Stimulated activated CD4-positive, alpha-beta T cell treated with anti-CD3 and anti-CD28 coated beads, Interleukin-2, amount 100 ng/mL, for 48 hours (primary cell): ENCODE measurements around the gene CAMTA1.

ENCODE experiments used
- DNase-seq, 2 donors: peaks; one replicate each; pipeline ENCODE4 v3.0.0-alpha.2; 2020

The CAMTA1 gene

GRCh38 chr1:7248549-7249199 is 463.4 kb downstream of the CAMTA1 start:
- no peak for DNase-seq

GRCh38 chr1:7249516-7249915 is 464.3 kb downstream of the CAMTA1 start:
- DNase-seq = no peak

- no peak for DNase-seq
These were observed 464.9 kb downstream of the CAMTA1 start for GRCh38 chr1:7250176-7250575.

- no peak for DNase-seq
These were observed 465.6 kb downstream of the CAMTA1 start for GRCh38 chr1:7250597-7251453.

- no peak for DNase-seq
These were observed 466.2 kb downstream of the CAMTA1 start for GRCh38 chr1:7251454-7251800.

- DNase-seq = no peak
These were observed 467.3 kb downstream of the CAMTA1 start for GRCh38 chr1:7252411-7253117.

- no peak for DNase-seq
These were observed 467.8 kb downstream of the CAMTA1 start for GRCh38 chr1:7253118-7253480.

GRCh38 chr1:7253988-7254587 is 468.8 kb downstream of the CAMTA1 start:
- no peak for DNase-seq

GRCh38 chr1:7255303-7256058 is 470.2 kb downstream of the CAMTA1 start:
- no peak for DNase-seq

- no peak for DNase-seq
These were observed 471.3 kb downstream of the CAMTA1 start for GRCh38 chr1:7256526-7256925.

- DNase-seq = no peak
These were observed 472.0 kb downstream of the CAMTA1 start for GRCh38 chr1:7257225-7257624.

- no peak for DNase-seq
These were observed 473.4 kb downstream of the CAMTA1 start for GRCh38 chr1:7258589-7259135.

- DNase-seq = no peak
These were observed 474.7 kb downstream of the CAMTA1 start for GRCh38 chr1:7259955-7260354.

- no peak for DNase-seq
These were observed 476.2 kb downstream of the CAMTA1 start for GRCh38 chr1:7261490-7261889.

GRCh38 chr1:7262611-7263010 is 477.4 kb downstream of the CAMTA1 start:
- DNase-seq = no peak

- no peak for DNase-seq
These were observed 478.0 kb downstream of the CAMTA1 start for GRCh38 chr1:7263021-7263960.

- no peak for DNase-seq
These were observed 478.8 kb downstream of the CAMTA1 start for GRCh38 chr1:7264101-7264500.

GRCh38 chr1:7265771-7266371 is 480.6 kb downstream of the CAMTA1 start:
- no peak for DNase-seq

- no peak for DNase-seq
These were observed 481.3 kb downstream of the CAMTA1 start for GRCh38 chr1:7266561-7266960.

- no peak for DNase-seq
These were observed 482.2 kb downstream of the CAMTA1 start for GRCh38 chr1:7267493-7267892.

- DNase-seq = no peak
These were observed 483.7 kb downstream of the CAMTA1 start for GRCh38 chr1:7268983-7269382.
